HG02840 (cell line): ENCODE data around the gene PDLIM7.

Source experiments
- ATAC-seq: cut with Tn5 transposase; IDR thresholded peaks from one replicate; pipeline ENCODE4 v1.9.1; 2021; ENCODE audit warnings: mild to moderate bottlenecking, moderate library complexity, moderate number of reproducible peaks; ENCODE audit not compliant: unreplicated experiment, low FRiP score

Gene PDLIM7

GRCh38 chr5:177434437-177434836 is 63.0 kb downstream of the PDLIM7 start:
- ATAC-seq: no peak

- no peak for ATAC-seq
These were observed 63.7 kb downstream of the PDLIM7 start for GRCh38 chr5:177433658-177434217.
